Forelimb muscle (tissue), 1 donor: ENCODE data around the gene RSPH1. TPM values are rescaled to one million over a fixed set of nuclear protein-coding genes. Genes with fewer than 3 reads are reported as not detected.

Experiments used
- DNase-seq: peaks from one replicate; pipeline ENCODE4 v3.0.0-alpha.2; 2013; ENCODE audit warnings: low read depth
- polyA plus RNA-seq: library from polyadenylated mRNA; unstranded; fragments of 120-200 nt; gene quantifications from one replicate; pipeline ENCODE4 v1.2.1, GENCODE V29; 2013; ENCODE audit not compliant: insufficient read length

The RSPH1 gene
- polyA plus RNA-seq, 1 donor = 0.20 TPM

GRCh38 chr21:42430521-42430920 lies 65.5 kb downstream of the RSPH1 start:
- DNase-seq = no peak

GRCh38 chr21:42429856-42430255 lies 66.2 kb downstream of the RSPH1 start:
- no peak for DNase-seq

- DNase-seq = no peak
Measured at GRCh38 chr21:42429021-42429420, 67.0 kb downstream of the RSPH1 start.

GRCh38 chr21:42427809-42428419 lies 68.1 kb downstream of the RSPH1 start:
- no peak for DNase-seq

- DNase-seq = no peak
Measured at GRCh38 chr21:42426876-42427480, 69.0 kb downstream of the RSPH1 start.

- DNase-seq = no peak
Measured at GRCh38 chr21:42426424-42426823, 69.6 kb downstream of the RSPH1 start.

- DNase-seq = no peak
Measured at GRCh38 chr21:42425591-42425990, 70.4 kb downstream of the RSPH1 start.

- no peak for DNase-seq
Measured at GRCh38 chr21:42424914-42425541, 71.0 kb downstream of the RSPH1 start.

- no peak for DNase-seq
Measured at GRCh38 chr21:42423685-42424084, 72.3 kb downstream of the RSPH1 start.

GRCh38 chr21:42423197-42423675 lies 72.8 kb downstream of the RSPH1 start:
- no peak for DNase-seq

Other genes starting within 250 kb of the RSPH1 start
- 1.7 TPM for gene TFF3, start 180.8 kb downstream of the RSPH1 start, polyA plus RNA-seq
- gene TFF2, start 145.2 kb downstream of the RSPH1 start, polyA plus RNA-seq = not detected
- gene TFF1, start 129.7 kb downstream of the RSPH1 start, polyA plus RNA-seq = not detected
- gene TMPRSS3, start 100.2 kb downstream of the RSPH1 start, polyA plus RNA-seq = not detected
- 0.11 TPM for gene UBASH3A, start 92.3 kb downstream of the RSPH1 start, polyA plus RNA-seq
- gene SLC37A1, start 17.6 kb upstream of the RSPH1 start, polyA plus RNA-seq = 2.7 TPM
- 7.8 TPM for gene PDE9A, start 157.4 kb upstream of the RSPH1 start, polyA plus RNA-seq